Measurements from ENCODE around the gene RAVER1. TPM values are rescaled to one million over a fixed set of nuclear protein-coding genes. Genes with fewer than 3 reads are reported as not detected.

The RAVER1 gene
- total RNA-seq, 2 donors from 2014 or later, result 67.1 to 101 TPM

DNA sequence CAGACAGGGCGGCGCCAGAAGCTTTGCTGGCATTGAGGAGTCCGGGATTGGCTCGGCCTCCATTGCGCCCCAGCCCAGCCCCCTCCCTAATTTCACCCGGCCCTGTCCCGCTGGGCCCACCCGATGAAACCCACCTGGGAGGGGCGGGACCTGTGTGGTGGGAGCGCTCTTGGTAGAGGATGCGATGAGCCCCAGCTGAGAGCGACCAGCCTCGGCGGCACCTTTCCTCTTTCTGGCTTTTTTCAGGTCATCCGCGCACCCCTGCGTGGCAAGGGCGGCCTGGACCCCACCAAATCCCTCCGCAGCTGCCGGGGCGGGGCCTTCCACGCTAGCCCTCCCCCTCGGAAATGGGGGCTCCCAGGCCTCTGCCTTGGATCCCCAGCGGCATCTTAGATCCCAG lies 23.9 kb downstream of the RAVER1 start, which contains the start of gene ZGLP1:
ZGLP1 (minus strand) TSS at position 393 of the 400 bp plus-strand sequence.
- Histone ChIP-seq H3K27ac (no peak within 1 kb of the TSS), H3K27me3 (no peaks in the 10 kb centered on the region), H3K4me3 (no peak within 1 kb of the TSS), H3K36me3 (no peaks in the 10 kb centered on the region), H3K4me1 (no peaks in the 10 kb centered on the region), H3K9me3 (no peaks in the 10 kb centered on the region), H3K9ac (ENCODE audit: low read depth in 2 of 2, low read length in 2 of 2) (no peak within 1 kb of the TSS)
- TF ChIP-seq, protein P1, sequence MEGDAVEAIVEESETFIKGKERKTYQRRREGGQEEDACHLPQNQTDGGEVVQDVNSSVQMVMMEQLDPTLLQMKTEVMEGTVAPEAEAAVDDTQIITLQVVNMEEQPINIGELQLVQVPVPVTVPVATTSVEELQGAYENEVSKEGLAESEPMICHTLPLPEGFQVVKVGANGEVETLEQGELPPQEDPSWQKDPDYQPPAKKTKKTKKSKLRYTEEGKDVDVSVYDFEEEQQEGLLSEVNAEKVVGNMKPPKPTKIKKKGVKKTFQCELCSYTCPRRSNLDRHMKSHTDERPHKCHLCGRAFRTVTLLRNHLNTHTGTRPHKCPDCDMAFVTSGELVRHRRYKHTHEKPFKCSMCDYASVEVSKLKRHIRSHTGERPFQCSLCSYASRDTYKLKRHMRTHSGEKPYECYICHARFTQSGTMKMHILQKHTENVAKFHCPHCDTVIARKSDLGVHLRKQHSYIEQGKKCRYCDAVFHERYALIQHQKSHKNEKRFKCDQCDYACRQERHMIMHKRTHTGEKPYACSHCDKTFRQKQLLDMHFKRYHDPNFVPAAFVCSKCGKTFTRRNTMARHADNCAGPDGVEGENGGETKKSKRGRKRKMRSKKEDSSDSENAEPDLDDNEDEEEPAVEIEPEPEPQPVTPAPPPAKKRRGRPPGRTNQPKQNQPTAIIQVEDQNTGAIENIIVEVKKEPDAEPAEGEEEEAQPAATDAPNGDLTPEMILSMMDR (IDR thresholded peaks at IDR 0.05), result no peak
- intact Hi-C loops (cut with DNase I), result no loop called here
- no peak for DNase-seq

DNA sequence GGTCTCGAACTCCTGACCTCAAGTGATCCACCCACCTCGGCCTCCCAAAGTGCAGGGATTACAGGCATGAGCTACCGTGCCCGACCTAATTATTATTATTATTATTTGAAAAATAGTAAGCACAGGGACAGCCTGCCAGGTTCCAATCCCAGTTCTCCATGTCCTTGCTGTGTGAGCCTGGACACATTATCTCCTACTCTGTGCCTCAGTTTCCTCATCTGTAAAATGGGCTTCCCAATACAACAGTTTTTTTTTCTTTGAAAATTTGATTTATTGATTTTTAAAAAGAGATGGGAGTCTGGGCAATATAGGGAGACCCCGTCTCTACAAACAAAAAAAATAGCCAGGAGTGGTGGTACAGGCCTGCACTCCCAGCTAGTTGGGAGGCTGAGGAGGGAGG lies 27.0 kb downstream of the RAVER1 start:
- no peak overlapping the region for H3K9ac ChIP-seq (ENCODE audit: low read depth in 2 of 2, low read length in 2 of 2)
- no peak overlapping the region for H3K4me3 ChIP-seq
- no peak overlapping the region for H3K27ac ChIP-seq
- no peaks in the 10 kb centered on the region for H3K4me1 ChIP-seq
- no peaks in the 10 kb centered on the region for H3K9me3 ChIP-seq
- H3K27me3 ChIP-seq, result no peaks in the 10 kb centered on the region
- no peak for DNase-seq
- no peaks in the 10 kb centered on the region for H3K36me3 ChIP-seq
- intact Hi-C loops (cut with DNase I), result no loop called here
- TF ChIP-seq, protein P1 (IDR thresholded peaks at IDR 0.05), result no peak

DNA sequence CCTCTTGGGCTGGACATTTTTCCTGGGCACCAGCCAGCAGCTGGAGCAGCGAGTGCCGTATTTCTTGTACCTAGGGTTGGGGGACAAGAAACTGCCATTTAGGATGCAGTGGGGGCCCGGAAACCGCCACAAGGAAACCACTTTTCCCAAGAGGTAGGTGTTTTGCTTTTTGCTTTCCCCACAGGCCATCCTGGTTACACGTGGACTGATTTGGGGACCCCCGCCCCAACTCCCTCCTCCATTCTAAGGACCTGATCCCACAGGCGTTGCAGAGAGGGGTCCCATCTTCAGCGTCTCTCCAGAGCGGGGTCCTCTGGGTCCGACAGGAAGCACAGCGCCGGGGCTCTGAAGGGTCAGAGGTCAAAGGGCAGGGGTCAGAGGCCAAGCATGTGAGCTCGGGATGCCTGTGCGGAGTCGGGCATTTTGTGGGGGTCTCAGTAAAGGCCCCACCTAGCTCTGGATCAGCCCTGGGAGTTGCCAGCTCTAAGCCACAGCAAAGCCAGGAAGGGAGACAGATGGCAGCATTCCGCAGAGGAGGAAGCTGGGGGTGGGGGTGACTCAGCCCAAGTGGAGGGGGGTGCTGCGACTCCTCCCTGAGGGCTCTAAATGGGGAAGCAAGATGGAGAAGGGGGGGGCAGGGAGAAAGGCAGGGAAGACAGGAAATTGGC lies 28.1 kb downstream of the RAVER1 start:
- H3K27me3 ChIP-seq, result no peaks in the 10 kb centered on the region
- H3K4me1 ChIP-seq, result no peaks in the 10 kb centered on the region
- no peak overlapping the region for H3K27ac ChIP-seq
- intact Hi-C loops (cut with DNase I), result no loop called here
- no peak overlapping the region for H3K4me3 ChIP-seq
- no peak overlapping the region for H3K9ac ChIP-seq (ENCODE audit: low read depth in 2 of 2, low read length in 2 of 2)
- DNase-seq, result no peak
- no peaks in the 10 kb centered on the region for H3K36me3 ChIP-seq
- TF ChIP-seq, protein P1 (IDR thresholded peaks at IDR 0.05), result no peak
- no peaks in the 10 kb centered on the region for H3K9me3 ChIP-seq

- Histone ChIP-seq H3K36me3 (no peaks in the 10 kb centered on the region), H3K27ac (no peak overlapping the region), H3K4me3 (no peak overlapping the region), H3K9ac (ENCODE audit: low read depth in 2 of 2, low read length in 2 of 2) (peak overlapping the region in 1 of 2 donors; percentile 44), H3K27me3 (peaks cover 18% of the 10 kb centered on the region), H3K9me3 (no peaks in the 10 kb centered on the region), H3K4me1 (peaks cover 13% of the 10 kb centered on the region)
- no peak for DNase-seq
- intact Hi-C loops (cut with DNase I), result no loop called here
- TF ChIP-seq, protein P1 (IDR thresholded peaks at IDR 0.05), result no peak
These were observed 33.5 kb downstream of the RAVER1 start for GRCh38 chr19:10299545-10300458.

DNA sequence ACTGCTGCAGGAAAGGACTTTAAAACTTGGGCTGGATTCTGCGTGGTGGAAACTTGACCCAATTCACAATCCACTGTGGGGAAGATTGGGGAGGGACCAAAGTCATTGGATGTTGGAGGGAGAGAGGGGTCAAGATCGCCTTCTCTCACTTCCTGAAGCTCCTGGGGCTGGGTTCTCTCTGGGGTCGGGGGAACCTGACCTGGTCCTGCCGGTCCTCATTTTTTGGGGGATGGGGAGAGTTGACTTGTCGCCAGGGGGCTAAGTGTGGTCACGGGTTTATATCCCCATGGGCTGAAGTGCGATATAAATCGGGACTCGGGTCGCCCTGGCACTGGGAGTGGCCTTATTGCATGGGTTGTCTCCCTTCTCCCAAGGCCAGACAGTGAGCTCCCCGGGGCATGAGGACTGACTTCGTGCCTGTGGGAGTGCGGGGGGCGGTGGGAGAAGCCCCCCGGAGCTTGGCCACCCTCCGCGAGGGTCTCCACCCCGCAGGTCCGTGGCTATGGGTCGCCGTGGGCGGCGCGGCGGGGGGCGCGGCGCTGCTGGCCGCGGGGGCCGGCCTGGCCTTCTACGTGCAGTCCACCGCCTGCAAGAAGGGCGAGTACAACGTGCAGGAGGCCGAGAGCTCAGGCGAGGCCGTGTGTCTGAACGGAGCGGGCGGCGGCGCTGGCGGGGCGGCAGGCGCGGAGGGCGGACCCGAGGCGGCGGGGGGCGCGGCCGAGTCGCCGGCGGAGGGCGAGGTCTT lies 37.3 kb downstream of the RAVER1 start:
- H3K9ac ChIP-seq (ENCODE audit: low read depth in 2 of 2, low read length in 2 of 2), result peak overlapping the region; percentile 44 to 55
- TF ChIP-seq, protein P1 (IDR thresholded peaks at IDR 0.05), result no peak
- H3K9me3 ChIP-seq, result no peaks in the 10 kb centered on the region
- H3K4me3 ChIP-seq, result peak overlapping the region; percentile 22
- peaks cover 21% of the 10 kb centered on the region for H3K4me1 ChIP-seq
- H3K36me3 ChIP-seq, result no peaks in the 10 kb centered on the region
- H3K27me3 ChIP-seq, result peaks cover 54% of the 10 kb centered on the region
- no peak overlapping the region for H3K27ac ChIP-seq
- DNase-seq, result no peak
- intact Hi-C loops (cut with DNase I), result no loop called here
